NK-92 (cell line): ENCODE measurements around the gene MAGI1.

Experiments
- DNase-seq: peaks from one replicate; lab custom pipeline; 2025; ENCODE audit not compliant: unreplicated experiment; lab: John Stamatoyannopoulos, UW

MAGI1 gene

DNA sequence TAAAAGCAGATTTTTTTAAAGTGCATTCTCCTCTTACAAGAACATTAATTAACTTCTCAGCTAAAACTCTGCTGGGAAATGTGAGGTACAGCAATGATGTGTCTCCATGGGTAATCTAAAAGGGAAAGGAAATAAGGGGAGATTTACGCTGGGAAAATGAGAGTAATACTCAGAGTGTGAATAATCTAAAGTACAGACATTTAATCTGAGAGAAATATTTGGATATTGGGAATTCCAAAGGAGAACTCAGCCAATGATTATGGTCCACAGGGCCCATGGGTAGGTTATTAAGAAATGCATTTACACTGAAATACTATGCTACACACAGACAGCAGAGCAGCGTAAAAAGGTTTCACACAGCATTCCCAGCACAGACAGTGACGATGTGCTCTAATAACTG lies 229.9 kb downstream of the MAGI1 start:
- DNase-seq: no peak

DNA sequence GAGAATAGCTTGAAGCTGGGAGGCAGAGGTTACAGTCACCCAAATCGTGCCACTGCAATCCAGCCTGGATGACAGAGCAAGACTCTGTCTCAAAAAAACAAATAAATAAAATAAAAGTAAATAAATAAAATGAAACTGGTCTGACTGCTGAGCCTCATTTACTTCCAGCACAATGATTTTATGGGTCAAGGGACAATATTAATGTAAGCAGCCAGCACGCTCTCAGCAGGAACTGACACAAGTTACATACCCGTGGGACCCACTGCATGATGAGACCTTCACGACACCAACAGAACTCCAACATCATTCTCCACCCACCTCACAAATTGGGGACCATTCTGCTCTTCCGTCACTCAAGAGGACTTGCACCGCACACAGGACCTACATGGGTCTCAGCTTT lies 230.3 kb downstream of the MAGI1 start:
- no peak for DNase-seq

DNA sequence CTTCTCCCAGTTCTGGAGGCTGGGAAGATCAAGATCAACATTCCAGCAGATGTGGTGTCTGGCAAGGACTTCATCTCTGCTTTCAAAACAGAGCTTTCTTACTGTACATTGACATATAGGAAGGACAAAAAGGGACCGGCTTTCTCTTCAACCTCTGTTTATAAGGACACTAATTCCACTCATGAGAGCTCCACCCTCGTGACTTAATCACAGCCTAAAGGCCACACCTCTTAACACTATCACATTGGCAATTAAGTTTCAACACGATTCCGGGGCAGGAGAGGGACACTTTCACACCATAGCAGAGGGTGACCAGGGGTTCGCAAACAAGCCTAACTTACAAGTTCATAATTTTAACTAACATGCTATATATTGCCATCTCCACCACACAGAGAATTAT lies 231.5 kb downstream of the MAGI1 start:
- no peak for DNase-seq

DNA sequence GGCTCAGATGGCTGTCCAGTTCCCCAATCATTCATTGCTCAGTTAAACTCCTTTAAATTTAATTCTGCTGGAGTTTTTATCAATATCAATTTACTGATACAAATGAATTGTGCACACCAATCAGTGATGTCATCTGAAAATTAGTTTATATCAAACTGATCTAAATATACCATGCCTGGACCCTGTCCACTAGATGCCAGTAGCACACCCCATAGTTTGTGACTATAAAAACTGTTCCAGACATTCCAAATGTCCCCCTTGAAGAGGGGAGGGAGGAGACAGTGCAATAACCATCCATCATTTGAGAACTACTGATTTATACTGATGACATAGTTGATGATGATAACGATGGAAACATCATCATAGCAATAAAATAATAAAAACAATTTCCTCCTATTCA lies 232.1 kb downstream of the MAGI1 start:
- no peak for DNase-seq

DNA sequence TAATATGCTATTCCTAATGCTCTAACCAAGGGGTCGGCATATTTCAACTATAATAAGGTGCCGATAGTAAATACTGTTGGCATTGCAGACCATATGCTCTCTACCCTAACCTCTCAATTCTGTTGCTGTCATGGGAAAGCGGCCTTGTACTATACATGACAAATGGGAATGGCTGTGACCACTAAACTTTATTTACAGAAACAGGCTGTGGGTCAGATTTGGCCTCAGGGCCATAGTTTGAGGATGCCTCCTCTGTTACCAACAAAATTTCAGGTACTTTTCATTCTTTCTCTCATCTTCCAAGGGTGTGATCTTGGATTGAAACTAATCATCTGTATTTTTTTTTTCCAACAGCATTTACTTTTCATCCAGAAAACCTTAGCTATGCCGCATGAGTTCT lies 242.0 kb downstream of the MAGI1 start:
- no peak for DNase-seq

DNA sequence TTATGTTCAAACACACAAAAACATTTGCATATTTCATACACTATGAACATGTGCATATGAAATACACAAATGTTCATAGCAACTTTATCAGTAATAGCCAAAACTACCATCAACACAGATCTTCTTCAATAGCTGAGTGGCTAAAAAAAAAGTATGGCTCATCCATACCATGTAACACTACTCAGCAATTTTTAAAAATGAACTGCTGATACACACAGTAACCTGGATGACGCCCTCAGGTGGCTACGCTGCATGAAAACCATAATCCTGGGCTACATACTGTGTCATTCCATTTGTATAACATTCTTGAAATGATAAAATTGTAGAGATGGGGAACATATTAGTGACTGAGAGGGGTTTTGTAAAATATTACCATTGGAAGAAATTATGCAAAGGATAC lies 243.6 kb downstream of the MAGI1 start:
- no peak for DNase-seq

DNA sequence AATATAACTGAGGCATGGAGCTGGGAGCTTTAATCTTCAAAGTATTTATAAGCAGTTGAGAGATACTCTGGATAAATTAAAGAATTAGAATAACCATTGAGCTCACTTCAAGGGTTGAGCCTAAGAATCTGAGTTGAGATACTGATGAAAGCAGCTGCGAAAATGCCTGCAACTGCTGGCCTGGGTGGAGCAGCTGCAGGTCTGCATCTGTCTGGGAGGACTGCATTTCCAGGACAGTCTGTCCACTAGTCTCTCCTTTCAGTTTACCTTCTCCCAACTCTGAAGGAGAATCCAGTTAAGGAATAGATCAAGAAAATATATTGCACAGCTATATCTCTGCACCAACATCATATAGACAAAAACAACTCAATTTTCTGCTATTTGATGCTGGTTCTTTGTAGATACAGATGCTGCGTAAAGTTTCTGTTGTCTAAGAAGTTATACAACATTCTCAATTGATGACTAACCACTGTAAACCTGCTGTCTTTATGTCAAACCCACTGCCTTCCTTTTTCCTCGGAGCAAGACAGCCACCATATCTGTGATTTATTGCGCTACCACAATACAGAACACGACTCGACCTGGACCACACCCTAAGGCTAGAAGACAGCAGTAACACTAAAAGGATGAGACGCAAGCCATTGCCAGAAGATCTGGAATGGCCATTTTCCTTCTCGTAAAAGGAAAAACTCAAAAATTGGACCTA lies 245.1 kb downstream of the MAGI1 start:
- DNase-seq: no peak

DNA sequence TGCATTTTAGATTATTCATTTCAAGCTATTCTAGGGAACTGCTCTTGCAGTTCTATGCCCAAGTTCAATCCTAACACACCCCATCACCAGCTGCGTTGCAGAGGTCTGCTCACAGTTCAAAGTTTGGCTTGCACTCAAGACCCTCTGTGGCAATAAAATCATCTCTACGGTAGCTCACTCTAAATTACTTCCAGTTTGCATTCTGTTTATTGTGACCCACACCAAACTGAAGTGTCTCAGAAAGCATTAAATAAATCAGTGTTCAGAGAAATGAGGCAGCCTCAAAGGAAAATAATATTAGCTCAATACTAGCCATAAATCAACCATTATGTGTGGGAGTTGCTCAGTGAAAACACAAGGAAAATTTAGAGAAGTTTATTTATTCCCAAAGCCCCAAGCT lies 250.3 kb downstream of the MAGI1 start:
- DNase-seq: no peak

DNA sequence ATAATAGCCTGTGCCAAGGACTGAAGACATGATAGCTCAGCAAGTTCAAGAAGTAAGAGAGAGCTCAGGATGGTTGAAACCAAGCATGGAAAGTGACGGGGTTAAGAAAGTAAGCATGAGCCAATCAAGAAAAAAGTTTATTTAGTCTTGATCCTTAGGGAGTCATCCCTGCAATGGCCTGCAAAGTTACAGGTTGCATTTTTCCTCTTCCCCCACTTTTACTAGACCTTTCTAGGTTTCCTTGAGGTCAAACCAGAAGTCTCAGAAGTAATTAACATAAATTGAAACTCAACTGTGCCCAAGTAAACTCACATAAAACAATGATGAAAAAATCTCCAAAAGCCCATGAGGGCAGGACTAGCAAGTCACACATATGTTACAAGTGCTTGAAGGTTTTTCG lies 250.9 kb downstream of the MAGI1 start:
- DNase-seq: no peak

DNA sequence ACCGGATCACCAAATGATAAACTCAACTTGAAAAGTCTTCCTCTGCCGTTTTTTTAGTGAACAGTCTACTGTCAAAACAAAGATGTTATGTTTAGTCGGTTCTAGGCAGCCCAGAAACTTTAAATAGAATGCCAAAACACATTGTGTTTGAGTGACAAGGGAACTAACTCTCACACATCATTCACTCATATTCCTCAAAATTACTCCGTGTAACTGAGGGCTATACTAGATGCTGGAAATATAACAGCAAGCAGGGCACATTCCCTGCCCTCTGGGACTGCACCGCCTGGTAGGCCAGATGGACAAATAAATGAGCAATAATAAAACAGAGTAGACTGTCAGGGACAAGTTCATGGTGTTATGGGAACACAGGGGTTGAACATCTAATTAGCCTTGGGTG lies 251.4 kb downstream of the MAGI1 start:
- no peak for DNase-seq

DNA sequence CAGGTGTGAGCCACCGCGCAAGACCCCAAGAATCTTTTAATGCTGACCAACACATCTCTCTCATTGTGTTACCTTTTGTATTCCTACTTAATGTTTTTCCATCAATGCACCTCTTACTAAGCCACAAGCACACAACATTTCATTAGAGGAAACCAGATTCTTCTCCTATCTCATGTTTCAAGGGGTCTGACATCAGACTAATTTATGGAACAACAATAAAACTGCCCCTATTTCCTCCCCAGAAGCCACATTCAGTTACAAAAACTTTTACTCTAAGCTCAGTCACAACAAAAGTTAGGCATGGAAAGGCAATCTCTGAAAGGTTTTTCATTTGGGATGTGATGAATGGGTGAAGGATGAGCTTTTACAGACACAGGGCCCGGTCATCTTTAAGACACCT lies 251.8 kb downstream of the MAGI1 start:
- DNase-seq: no peak

DNA sequence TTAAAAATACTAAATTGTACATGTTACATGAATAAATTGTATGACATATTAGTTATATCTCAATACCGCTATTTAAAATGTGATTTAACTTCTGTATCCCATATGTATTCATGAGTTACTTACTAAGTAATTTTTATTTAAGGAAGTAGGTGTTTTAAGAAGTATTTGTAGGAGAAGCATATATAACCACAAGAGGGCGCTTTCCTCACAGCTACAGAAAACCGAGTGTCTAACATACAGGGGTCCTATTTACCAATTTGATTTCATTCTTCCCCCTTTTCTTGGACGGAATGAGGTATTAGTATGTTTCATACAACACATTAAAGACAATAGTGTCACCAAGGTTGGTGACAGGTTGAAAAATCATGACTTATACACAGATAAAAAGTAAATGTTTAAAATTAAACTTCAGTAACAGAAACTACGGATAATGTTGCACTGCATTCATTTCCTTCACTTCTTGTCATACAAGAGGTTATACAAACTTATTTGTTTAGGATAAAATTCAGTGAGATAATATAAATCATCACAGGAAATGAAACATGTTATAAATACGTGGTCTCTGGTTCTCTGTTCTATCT lies 253.6 kb downstream of the MAGI1 start:
- DNase-seq: no peak

DNA sequence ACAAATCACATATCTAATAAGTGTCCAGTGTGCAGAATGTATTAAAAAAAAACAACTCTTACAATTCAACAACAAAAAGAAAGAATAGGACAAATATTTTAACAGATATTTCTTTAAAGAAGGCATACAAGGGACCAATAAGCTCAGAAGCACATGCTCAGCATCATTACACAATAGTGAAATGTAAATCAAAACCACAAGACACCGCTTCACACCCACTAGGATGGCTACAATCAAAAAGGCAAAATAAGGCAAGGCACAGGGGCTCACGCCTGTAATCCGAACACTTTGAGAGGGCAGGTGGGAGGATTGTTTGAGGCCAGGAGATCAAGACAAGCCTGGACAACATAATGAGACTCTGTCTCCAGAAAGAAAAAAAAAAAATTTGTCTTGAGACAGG lies 255.6 kb downstream of the MAGI1 start:
- DNase-seq: no peak

DNA sequence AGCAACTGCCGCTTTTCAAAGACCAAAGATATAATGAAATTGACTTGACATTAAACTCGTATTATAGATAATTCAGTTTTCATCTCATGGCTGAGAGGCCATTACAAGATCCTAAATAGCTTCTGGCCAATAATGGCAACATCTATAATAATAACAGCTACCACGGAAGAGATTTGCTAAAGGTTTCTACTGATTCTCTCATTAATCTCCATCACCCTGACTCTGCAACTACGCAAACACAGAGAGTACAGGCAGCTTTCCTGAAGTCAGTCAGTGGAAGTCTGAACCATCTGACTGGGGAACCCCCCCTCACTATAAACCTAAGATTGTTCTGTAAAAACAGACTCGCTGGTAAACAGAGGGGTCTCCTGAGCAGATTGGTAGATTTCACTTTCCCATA lies 257.1 kb downstream of the MAGI1 start:
- no peak for DNase-seq

DNA sequence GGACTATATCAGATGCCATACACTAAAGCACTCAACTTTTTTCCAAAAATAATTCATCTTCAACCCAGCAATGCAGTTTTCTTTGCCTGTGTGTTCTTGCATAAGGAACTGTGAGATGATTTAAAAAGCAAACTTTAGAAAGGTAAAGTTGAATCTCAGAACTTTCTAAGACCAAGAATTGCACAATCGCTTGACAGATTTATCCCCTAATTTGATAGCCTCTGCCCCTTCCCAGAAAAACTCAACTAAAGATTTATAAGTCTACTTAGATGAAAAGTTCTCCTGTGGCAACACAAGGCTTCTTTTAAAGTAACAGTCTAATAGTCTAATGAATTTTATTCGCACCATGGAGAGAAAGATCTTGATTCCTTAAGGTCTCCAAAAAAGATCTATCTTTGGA lies 259.3 kb downstream of the MAGI1 start:
- DNase-seq: no peak

DNA sequence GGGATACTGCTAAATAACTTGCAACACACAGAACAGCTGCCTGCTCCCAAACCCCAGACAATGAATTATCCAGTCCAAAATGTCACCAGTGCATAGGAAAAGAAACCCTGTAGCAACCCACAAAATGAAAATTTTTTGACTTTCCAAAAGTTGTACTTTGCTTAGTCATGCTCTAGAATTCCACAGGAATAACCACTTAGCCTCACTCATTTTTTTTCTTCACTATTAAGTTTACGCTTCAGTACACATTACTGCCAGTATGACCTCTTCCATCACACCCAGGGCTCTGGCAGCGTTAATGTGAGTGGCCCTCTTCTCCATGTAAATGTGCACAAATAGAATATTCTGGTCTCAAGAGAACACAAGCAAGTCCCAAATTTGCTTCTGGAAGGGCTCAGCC lies 259.8 kb downstream of the MAGI1 start:
- no peak for DNase-seq

DNA sequence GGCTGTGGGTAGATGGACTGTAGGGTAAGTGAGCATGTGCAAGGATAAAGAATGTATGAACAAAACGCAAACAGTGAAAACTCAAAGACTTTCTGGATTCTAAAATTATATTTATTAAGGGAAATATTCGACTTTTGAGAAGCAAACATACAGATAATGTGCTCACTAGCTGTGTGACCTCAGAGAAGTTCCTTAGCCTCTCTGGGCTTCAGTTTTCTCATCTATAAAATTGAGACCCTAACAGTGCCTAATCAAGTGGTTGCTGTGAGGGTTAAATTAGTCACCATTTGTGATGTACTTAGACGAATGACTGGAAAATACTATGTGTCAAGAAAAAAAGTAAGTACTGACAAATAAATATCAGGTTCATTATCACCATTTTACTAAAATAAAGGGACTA lies 261.7 kb downstream of the MAGI1 start:
- no peak for DNase-seq

DNA sequence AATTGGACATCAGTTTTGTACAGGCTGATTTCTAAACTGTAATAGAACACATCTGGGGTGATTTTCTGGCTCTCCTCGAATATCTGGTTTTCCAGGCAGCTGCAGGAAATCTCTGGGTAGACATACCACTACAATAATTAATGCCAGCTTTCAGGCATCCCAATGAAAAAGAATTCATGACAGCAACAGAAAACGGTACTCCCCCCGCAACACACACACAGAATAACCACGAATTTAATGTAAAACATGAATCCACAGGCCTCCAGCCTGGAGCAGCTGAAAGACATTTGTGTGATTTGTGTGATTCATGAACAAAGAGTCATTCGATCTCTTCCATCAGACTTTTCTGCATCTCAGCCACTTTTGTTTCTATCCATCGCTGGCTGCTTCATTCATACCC lies 262.2 kb downstream of the MAGI1 start:
- no peak for DNase-seq

DNA sequence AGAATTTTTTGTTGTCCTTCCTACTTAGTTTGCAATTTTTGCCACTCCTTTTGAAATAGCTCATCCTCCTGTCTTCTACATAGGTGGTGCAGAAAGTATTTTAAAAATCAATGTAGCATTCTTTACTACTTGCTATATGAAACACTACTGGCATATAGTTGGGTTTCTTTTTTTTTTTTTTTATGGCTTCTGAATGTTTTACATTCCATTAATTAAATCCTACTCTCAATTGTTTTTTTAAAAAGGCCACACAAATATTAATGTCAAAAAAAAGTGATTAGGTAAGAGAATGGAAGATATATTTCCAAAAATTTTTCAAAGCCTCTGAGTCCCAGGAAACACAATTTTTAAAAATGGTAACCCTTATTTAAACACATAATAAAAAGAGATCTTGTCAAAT lies 262.6 kb downstream of the MAGI1 start:
- DNase-seq: no peak

DNA sequence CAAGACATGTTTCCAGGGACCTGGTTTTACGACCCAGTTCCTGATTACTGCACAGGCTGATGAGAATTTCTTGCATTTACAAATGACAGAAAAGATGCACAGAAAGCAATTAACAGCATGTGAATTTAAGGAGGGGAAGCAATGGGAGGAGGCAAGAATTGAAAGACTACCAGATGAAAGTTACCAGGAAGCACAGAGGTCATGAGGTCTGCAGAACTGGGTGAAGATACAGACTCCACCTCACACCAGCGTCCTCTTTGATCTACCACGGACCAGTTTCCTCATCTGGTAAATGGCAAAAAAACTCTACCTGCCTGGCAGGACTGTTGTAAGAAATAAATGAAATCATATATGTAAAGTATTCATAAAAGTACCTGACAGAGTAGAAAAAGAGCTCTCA lies 266.0 kb downstream of the MAGI1 start:
- DNase-seq: no peak

DNA sequence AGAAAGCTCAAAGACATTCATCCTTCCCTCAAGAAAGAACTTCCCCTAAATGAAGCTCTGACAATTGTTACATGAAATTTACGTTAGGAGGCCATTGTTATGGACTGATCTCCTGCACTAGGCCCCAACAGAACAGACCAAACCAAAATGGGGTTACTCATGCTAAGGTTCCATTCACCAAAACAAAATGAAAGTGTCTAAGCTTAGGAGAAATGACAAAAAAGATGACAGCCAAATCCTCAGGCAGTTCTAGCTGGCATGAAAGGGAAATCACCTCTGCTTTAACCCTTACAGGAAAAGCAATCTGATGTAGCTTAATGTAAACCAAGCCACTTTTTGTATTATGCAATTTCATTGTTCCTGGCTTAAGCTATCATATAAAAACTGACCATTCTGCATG lies 271.2 kb downstream of the MAGI1 start:
- no peak for DNase-seq

DNA sequence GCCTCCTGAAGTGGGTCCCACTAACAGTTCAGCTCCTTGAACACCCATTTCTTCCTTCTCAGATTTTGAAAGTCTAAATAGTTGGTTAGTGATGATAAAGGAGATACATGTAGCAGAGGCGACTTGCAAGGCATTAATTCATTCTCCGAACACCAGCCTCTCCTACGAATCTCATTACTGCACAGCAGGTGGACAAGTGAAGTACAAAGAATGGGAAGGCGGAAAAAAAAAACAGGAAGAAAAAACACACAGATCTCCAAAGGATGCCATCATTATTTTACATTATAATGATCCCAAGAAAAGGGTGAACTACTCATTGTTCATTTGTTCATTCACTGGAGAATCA lies 276.5 kb downstream of the MAGI1 start:
- no peak for DNase-seq

DNA sequence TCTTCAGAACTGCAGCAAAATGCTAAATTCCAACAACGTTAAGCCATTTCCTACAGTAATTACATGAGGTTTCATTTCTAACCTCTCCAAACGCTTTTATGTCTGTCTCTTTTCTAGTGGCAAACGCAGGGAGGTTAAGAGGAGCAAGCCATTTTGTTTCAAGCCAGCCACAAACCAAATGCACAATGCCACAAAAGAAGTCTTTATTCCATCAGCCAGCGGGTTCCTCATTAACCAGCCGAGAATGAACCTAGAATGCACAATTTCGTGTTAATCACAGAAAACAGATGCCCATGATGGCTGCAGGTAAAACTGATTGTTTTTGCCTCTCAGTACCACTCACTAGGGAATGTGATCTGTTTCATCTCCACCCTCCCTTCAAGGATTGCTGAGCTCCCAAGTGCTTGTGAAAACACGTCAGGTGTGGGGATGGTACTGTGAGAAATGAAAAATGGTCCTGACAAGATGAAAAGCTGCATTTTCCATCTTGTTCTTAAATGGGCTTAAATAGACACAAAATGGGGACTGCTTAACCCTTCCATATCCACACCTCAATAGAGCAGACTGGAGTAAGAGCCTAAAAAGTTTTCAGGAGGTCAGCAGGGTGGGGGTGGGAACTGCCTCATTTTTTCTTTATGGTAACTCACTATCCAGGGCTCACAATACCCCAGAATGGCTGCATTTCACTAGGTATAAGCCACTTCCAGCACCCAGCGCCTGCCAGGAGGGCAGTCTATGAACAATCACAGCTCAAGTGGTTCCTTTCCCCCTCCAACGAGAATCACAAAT lies 277.1 kb downstream of the MAGI1 start:
- DNase-seq: no peak
